ENCODE results near the gene ARSI.

Gene ARSI

GRCh38 chr5:150339165-150339564, 36.5 kb upstream of the ARSI start:
- TF ChIP-seq CTCF (conservative IDR thresholded peaks at IDR 0.05; ENCODE audit: low read length) = no peak
- H3K4me3 ChIP-seq (ENCODE audit: low read length) = no peak overlapping the region
- no peak for DNase-seq (ENCODE audit: low read depth)

- DNase-seq (ENCODE audit: low read depth) = no peak
- TF ChIP-seq CTCF (conservative IDR thresholded peaks at IDR 0.05; ENCODE audit: low read length) = no peak
- no peak overlapping the region for H3K4me3 ChIP-seq (ENCODE audit: low read length)
Measured at GRCh38 chr5:150338546-150338945, 35.8 kb upstream of the ARSI start.

GRCh38 chr5:150335778-150336177, 33.1 kb upstream of the ARSI start:
- no peak for TF ChIP-seq CTCF (conservative IDR thresholded peaks at IDR 0.05; ENCODE audit: low read length)
- no peak for DNase-seq (ENCODE audit: low read depth)
- no peak overlapping the region for H3K4me3 ChIP-seq (ENCODE audit: low read length)

- no peak for DNase-seq (ENCODE audit: low read depth)
- TF ChIP-seq CTCF (conservative IDR thresholded peaks at IDR 0.05; ENCODE audit: low read length) = no peak
- H3K4me3 ChIP-seq (ENCODE audit: low read length) = no peak overlapping the region
Measured at GRCh38 chr5:150333400-150333799, 30.7 kb upstream of the ARSI start.

- no peak for TF ChIP-seq CTCF (conservative IDR thresholded peaks at IDR 0.05; ENCODE audit: low read length)
- peak; percentile 35 for DNase-seq (ENCODE audit: low read depth)
- no peak overlapping the region for H3K4me3 ChIP-seq (ENCODE audit: low read length)
Measured at GRCh38 chr5:150329881-150330876, 27.5 kb upstream of the ARSI start.

- H3K4me3 ChIP-seq (ENCODE audit: low read length) = no peak overlapping the region
- no peak for TF ChIP-seq CTCF (conservative IDR thresholded peaks at IDR 0.05; ENCODE audit: low read length)
- no peak for DNase-seq (ENCODE audit: low read depth)
Measured at GRCh38 chr5:150329038-150329437, 26.3 kb upstream of the ARSI start.

- TF ChIP-seq CTCF (conservative IDR thresholded peaks at IDR 0.05; ENCODE audit: low read length) = no peak
- DNase-seq (ENCODE audit: low read depth) = no peak
- no peak overlapping the region for H3K4me3 ChIP-seq (ENCODE audit: low read length)
Measured at GRCh38 chr5:150328515-150328914, 25.8 kb upstream of the ARSI start.

Measured in AG10803 (cell line).